ENCODE measurements around the gene KCNIP2. TPM values are rescaled to one million over a fixed set of nuclear protein-coding genes. Genes with fewer than 3 reads are reported as not detected.

KCNIP2 gene
- total and polyA plus RNA-seq, 2 of the 13 experiments (the other 11 are each of a cell fraction or from before 2014, with no cell fraction given), result 0.42 to 0.70 TPM

DNA sequence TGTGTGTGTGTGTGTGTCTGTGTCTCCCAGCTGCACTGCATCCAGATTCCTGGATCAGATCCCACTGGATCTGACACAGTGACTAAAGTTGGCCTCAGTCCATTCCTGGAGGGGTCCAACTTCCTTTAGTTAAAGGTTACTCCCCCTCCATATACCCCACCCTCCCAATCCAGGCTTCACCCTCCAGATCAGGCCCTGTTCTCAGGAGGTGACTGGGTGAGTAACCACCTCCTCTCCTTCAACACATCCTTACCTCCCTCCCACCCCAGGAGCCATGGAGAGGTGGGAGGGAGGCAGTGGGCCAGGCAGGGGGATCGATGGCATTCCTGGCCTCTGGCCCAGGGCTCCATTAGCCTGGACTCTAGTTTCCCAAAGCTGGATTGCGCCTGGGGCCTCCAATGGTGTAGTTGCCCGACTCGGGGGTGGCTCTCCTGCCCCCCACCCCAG is 11.3 kb downstream of the KCNIP2 start:
- intact Hi-C loops (cut with micrococcal nuclease; ENCODE audit: unreplicated experiment), result no loop called here
- WGBS (ENCODE audit: low lambda C conversion rate), result 45% methylated on average over 2 of the region's 4 CpGs
- H3K9ac ChIP-seq (ENCODE audit: insufficient read depth, low read depth, low read length), result no peak overlapping the region
- no peaks in the 10 kb centered on the region for H4K20me1 ChIP-seq (ENCODE audit: insufficient read depth, low read length)
- H3K4me1 ChIP-seq (ENCODE audit: insufficient read depth, low read length), result no peaks in the 10 kb centered on the region
- ATAC-seq (no peak), DNase-seq (ENCODE audit: low spot score) (no peak), FAIRE-seq (no peak)
- H3K27ac ChIP-seq (ENCODE audit: extremely low read length, insufficient read depth, low read length), result no peak overlapping the region
- no peaks in the 10 kb centered on the region for H3K9me3 ChIP-seq (ENCODE audit: low read length)
- ChIA-PET CTCF (ENCODE audit: low intra/inter-chr PET ratio, low total read pairs) (no interaction called here), POLR2A (no interaction called here)
- TF ChIP-seq ZSCAN25 (CRISPR knock-in tag; IDR thresholded peaks at IDR 0.05) (no peak), CEBPG (CRISPR knock-in tag; IDR thresholded peaks at IDR 0.05) (no peak), ZNF557 (CRISPR knock-in tag; IDR thresholded peaks at IDR 0.05) (no peak), KDM1A (CRISPR knock-in tag; IDR thresholded peaks at IDR 0.05) (no peak), PRMT3 (CRISPR knock-in tag; IDR thresholded peaks at IDR 0.05; ENCODE audit: borderline replicate concordance, low read depth) (no peak), LCORL (IDR thresholded peaks at IDR 0.05) (no peak), LCORL (CRISPR knock-in tag; IDR thresholded peaks at IDR 0.05) (no peak), ZSCAN30 (CRISPR knock-in tag; IDR thresholded peaks at IDR 0.05) (no peak), PHB2 (IDR thresholded peaks at IDR 0.05; ENCODE audit: partially characterized antibody) (no peak), ZIK1 (CRISPR knock-in tag; IDR thresholded peaks at IDR 0.05; ENCODE audit: borderline replicate concordance, low read depth) (no peak), POLR2AphosphoS2 (IDR thresholded peaks at IDR 0.05; ENCODE audit: low read depth, low read length) (no peak), SKI (IDR thresholded peaks at IDR 0.05; ENCODE audit: partially characterized antibody) (no peak), ZNF567 (CRISPR knock-in tag; IDR thresholded peaks at IDR 0.05; ENCODE audit: borderline replicate concordance) (no peak)
- TF ChIP-seq, protein P1, sequence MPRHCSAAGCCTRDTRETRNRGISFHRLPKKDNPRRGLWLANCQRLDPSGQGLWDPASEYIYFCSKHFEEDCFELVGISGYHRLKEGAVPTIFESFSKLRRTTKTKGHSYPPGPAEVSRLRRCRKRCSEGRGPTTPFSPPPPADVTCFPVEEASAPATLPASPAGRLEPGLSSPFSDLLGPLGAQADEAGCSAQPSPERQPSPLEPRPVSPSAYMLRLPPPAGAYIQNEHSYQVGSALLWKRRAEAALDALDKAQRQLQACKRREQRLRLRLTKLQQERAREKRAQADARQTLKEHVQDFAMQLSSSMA (CRISPR knock-in tag; IDR thresholded peaks at IDR 0.05), result no peak
- in situ Hi-C loops (cut with HindIII; ENCODE audit: extremely low pct_ligation_motif_present, low pct_unique_long_range_greater_than_20kb), result no loop called here
- no TSS peak for BruUV-seq (replicated peaks)
- no peaks in the 10 kb centered on the region for H3K79me2 ChIP-seq (ENCODE audit: insufficient read depth, low read length)
- H3K36me3 ChIP-seq (replicated peaks in 1 of 2; ENCODE audit: control insufficient read depth in 1 of 2, insufficient read depth in 2 of 2, low read length in 2 of 2), result 0 out of 5 replicates have a peak, but pooled peaks cover 0 to 4% of the 10 kb centered on the region in 2 experiments
- no peak overlapping the region for H2AFZ ChIP-seq (ENCODE audit: low read length)
- no peak overlapping the region for H3K4me3 ChIP-seq (replicated peaks in 1 of 3; ENCODE audit: insufficient read depth in 1 of 3, low read depth in 2 of 3, low read length in 3 of 3)
- H3K4me2 ChIP-seq (ENCODE audit: low read depth, low read length), result no peak overlapping the region
- H3K27me3 ChIP-seq (ENCODE audit: control insufficient read depth in 1 of 2, insufficient read depth in 2 of 2, low read length in 2 of 2), result no peaks in the 10 kb centered on the region
